Kidney epithelial cell (primary cell): Measurements from ENCODE around the gene BICRAL. TPM values are rescaled to one million over a fixed set of nuclear protein-coding genes. Genes with fewer than 3 reads are reported as not detected.

ENCODE experiments used
- DNase-seq: peaks from one replicate; pipeline ENCODE4 v3.0.0-alpha.2; 2010; ENCODE audit warnings: low read depth
- H3K27me3 ChIP-seq: 2 replicates; pipeline ENCODE4 v1.6.0; 2011; ENCODE audit warnings: low read length; ENCODE audit not compliant: control insufficient read depth, insufficient read depth
- H3K36me3 ChIP-seq: 2 replicates; pipeline ENCODE4 v1.5.1; 2011; ENCODE audit warnings: low read length; ENCODE audit not compliant: control insufficient read depth, insufficient read depth
- H3K4me3 ChIP-seq: 2 replicates; pipeline ENCODE4 v1.5.1; 2011; ENCODE audit warnings: low read depth, mild to moderate bottlenecking, control low read depth, low read length
- CTCF ChIP-seq: IDR thresholded peaks from 2 replicates; pipeline ENCODE4 v1.5.1; 2011; ENCODE audit warnings: mild to moderate bottlenecking, moderate library complexity, low read length, control low read depth, inconsistent platforms; ENCODE audit not compliant: insufficient read depth, poor library complexity, severe bottlenecking
- total RNA-seq: library from RNA; depleted of rRNA; stranded (reverse); fragments of >200 nt; gene quantifications from 2 replicates; pipeline ENCODE4 v1.2.3, GENCODE V29; 2015

BICRAL gene
- total RNA-seq, 1 donor from 2014 or later, result 5.2 TPM

GRCh38 chr6:42916288-42916687 lies 134.4 kb downstream of the BICRAL start:
- Histone ChIP-seq H3K27me3 (no peaks in the 10 kb centered on the region), H3K36me3 (no peaks in the 10 kb centered on the region), H3K4me3 (no peak overlapping the region)
- TF ChIP-seq CTCF, result no peak
- no peak for DNase-seq

Other genes starting within 250 kb of the BICRAL start
- gene UBR2, start 218.0 kb upstream of the BICRAL start, total RNA-seq, result 13.1 and 14.4 TPM in 2 replicates
- gene PRPH2, start 59.5 kb upstream of the BICRAL start, total RNA-seq, result 0.21 and 0.34 TPM in 2 replicates
- 55.2 and 57.0 TPM in 2 replicates for gene TBCC, start 35.9 kb upstream of the BICRAL start, total RNA-seq
- gene RPL7L1, start 97.6 kb downstream of the BICRAL start, total RNA-seq, result 107 and 113 TPM in 2 replicates
- gene PTCRA, start 134.0 kb downstream of the BICRAL start, total RNA-seq, result not detected in 2 replicates
- 56.5 and 57.8 TPM in 2 replicates for gene CNPY3, start 147.4 kb downstream of the BICRAL start, total RNA-seq
- gene GNMT, start 178.7 kb downstream of the BICRAL start, total RNA-seq, result not detected in 2 replicates
- 40.7 and 45.0 TPM in 2 replicates for gene PEX6, start 197.1 kb downstream of the BICRAL start, total RNA-seq
- 33.4 and 66.2 TPM in 2 replicates for gene PPP2R5D, start 202.5 kb downstream of the BICRAL start, total RNA-seq
- gene MEA1, start 231.9 kb downstream of the BICRAL start, total RNA-seq, result 54.2 and 65.2 TPM in 2 replicates
- gene KLHDC3, start 232.2 kb downstream of the BICRAL start, total RNA-seq, result 67.4 and 70.3 TPM in 2 replicates
- 125 and 126 TPM in 2 replicates for gene RRP36, start 239.6 kb downstream of the BICRAL start, total RNA-seq